HG03354 (cell line): ENCODE data around the gene SEPTIN5.
"Not testable (repeated sequence)": the region's sequence is repeated elsewhere in the genome, so short reads cannot be mapped to it uniquely, and the experiment has no call there.

Experiments
- ATAC-seq: cut with Tn5 transposase; IDR thresholded peaks from one replicate; pipeline ENCODE4 v1.9.1; 2021; ENCODE audit warnings: mild to moderate bottlenecking; ENCODE audit not compliant: unreplicated experiment, poor library complexity, severe bottlenecking

SEPTIN5 gene

GRCh38 chr22:19680287-19680881, 33.9 kb upstream of the SEPTIN5 start:
- ATAC-seq: no peak

GRCh38 chr22:19680911-19681862, 33.1 kb upstream of the SEPTIN5 start:
- ATAC-seq: no peak

- ATAC-seq: no peak
Observed at GRCh38 chr22:19681863-19682245, 32.4 kb upstream of the SEPTIN5 start.

- ATAC-seq: no peak
Observed at GRCh38 chr22:19686946-19687345, 27.4 kb upstream of the SEPTIN5 start.

- ATAC-seq: no peak
Observed at GRCh38 chr22:19687561-19688300, 26.6 kb upstream of the SEPTIN5 start.

- no peak for ATAC-seq
Observed at GRCh38 chr22:19688301-19689290, 25.7 kb upstream of the SEPTIN5 start.

GRCh38 chr22:19689408-19689807, 24.9 kb upstream of the SEPTIN5 start:
- ATAC-seq: no peak

- no peak for ATAC-seq
Observed at GRCh38 chr22:19691007-19691720, 23.1 kb upstream of the SEPTIN5 start.

- no peak for ATAC-seq
Observed at GRCh38 chr22:19691721-19692341, 22.5 kb upstream of the SEPTIN5 start.

GRCh38 chr22:19693581-19693980, 20.7 kb upstream of the SEPTIN5 start:
- no peak for ATAC-seq

GRCh38 chr22:19693981-19694670, 20.2 kb upstream of the SEPTIN5 start:
- no peak for ATAC-seq

GRCh38 chr22:19694696-19695095, 19.6 kb upstream of the SEPTIN5 start:
- no peak for ATAC-seq

GRCh38 chr22:19696504-19697276, 17.6 kb upstream of the SEPTIN5 start:
- ATAC-seq: no peak

GRCh38 chr22:19697871-19698270, 16.4 kb upstream of the SEPTIN5 start:
- not testable (repeated sequence) for ATAC-seq

- ATAC-seq: no peak
Observed at GRCh38 chr22:19700790-19701419, 13.4 kb upstream of the SEPTIN5 start.

GRCh38 chr22:19701420-19702145, 12.7 kb upstream of the SEPTIN5 start:
- ATAC-seq: no peak
